Uterus (tissue), 4 donors: ENCODE results near the gene FAR2. TPM values are rescaled to one million over a fixed set of nuclear protein-coding genes. Genes with fewer than 3 reads are reported as not detected.

Experiments used
- DNase-seq, 2 donors: peaks; one replicate each; pipeline ENCODE4 v3.0.0-alpha.2; 2019 to 2020
- H3K27ac ChIP-seq, 2 donors: fragments of 200-600 bp; sonication (generic); 1 replicate in 1 of 2; 2 replicates in 1 of 2; pipeline ENCODE4 v1.5.1; 2016 to 2018
- H3K27me3 ChIP-seq, 2 donors: fragments of 200-600 bp; sonication (generic); one replicate each; pipeline ENCODE4 v1.5.1; 2018 to 2019; ENCODE audit warnings: control low read depth in 1 of 2
- H3K36me3 ChIP-seq, 2 donors: fragments of 200-600 bp; sonication (generic); one replicate each; pipeline ENCODE4 v1.5.1; 2019; ENCODE audit warnings: control low read depth in 1 of 2
- H3K4me1 ChIP-seq, 2 donors: fragments of 200-600 bp; sonication (generic); one replicate each; pipeline ENCODE4 v1.5.1; 2018 to 2019; ENCODE audit warnings: control low read depth in 1 of 2
- H3K4me3 ChIP-seq, 2 donors: fragments of 200-600 bp; sonication (generic); 1 replicate in 1 of 2; 2 replicates in 1 of 2; pipeline ENCODE4 v1.5.1; 2018 to 2019; ENCODE audit warnings: mild to moderate bottlenecking in 1 of 2
- H3K9me3 ChIP-seq, 2 donors: fragments of 200-600 bp; sonication (generic); one replicate each; pipeline ENCODE4 v1.5.1; 2019; ENCODE audit warnings: control low read depth in 1 of 2
- CTCF ChIP-seq, 4 experiments: fragments of 200-600 bp in 2 of 4; fragments of 450-650 bp in 2 of 4; sonication (generic) in 2 of 4; IDR thresholded peaks; one replicate each; pipeline ENCODE4 v1.5.1; 2016 to 2019; ENCODE audit warnings: antibody characterized with exemption in 4 of 4, mild to moderate bottlenecking in 2 of 4, moderate library complexity in 1 of 4
- POLR2A ChIP-seq, 2 donors: fragments of 450-650 bp; IDR thresholded peaks; one replicate each; pipeline ENCODE4 v1.6.1; 2016; ENCODE audit warnings: antibody characterized with exemption in 2 of 2, mild to moderate bottlenecking in 1 of 2, moderate library complexity in 1 of 2
- intact Hi-C: fragments of 100-400 bp; cut with DNase I; formaldehyde crosslinking; loops from one replicate; pipeline ENCODE4 v1.15.1; 2023; ENCODE audit warnings: low total_unique reads
- total RNA-seq, 4 donors: library from RNA; depleted of rRNA in 3 of 4; stranded (reverse); fragments of >200 nt in 3 of 4; gene quantifications; one replicate each; pipeline versions ENCODE4 v1.1.0 to v1.2.4, GENCODE V29; 2014 to 2023
- donor health status: DM: yes; HTN: yes; CAD: no.

The FAR2 gene
- total RNA-seq, 4 donors from 2014 or later, result 4.7 to 14.4 (median 9.5) TPM

GRCh38 chr12:29223956-29224543 is 75.0 kb downstream of the FAR2 start:
- intact Hi-C loops, result no loop called here
- Histone ChIP-seq H3K27ac (no peak overlapping the region), H3K9me3 (no peaks in the 10 kb centered on the region), H3K36me3 (no peaks in the 10 kb centered on the region), H3K4me3 (no peak overlapping the region), H3K27me3 (no peaks in the 10 kb centered on the region), H3K4me1 (no peaks in the 10 kb centered on the region)
- DNase-seq, result no peak
- no peak for TF ChIP-seq CTCF (IDR thresholded peaks at IDR 0.05)
- no peak for TF ChIP-seq POLR2A (IDR thresholded peaks at IDR 0.05)

GRCh38 chr12:29224572-29224971 is 75.5 kb downstream of the FAR2 start:
- DNase-seq, result no peak
- no peak overlapping the region for H3K4me3 ChIP-seq
- intact Hi-C loops, result no loop called here
- no peaks in the 10 kb centered on the region for H3K27me3 ChIP-seq
- TF ChIP-seq POLR2A (IDR thresholded peaks at IDR 0.05) (no peak), CTCF (IDR thresholded peaks at IDR 0.05) (no peak)
- no peak overlapping the region for H3K27ac ChIP-seq
- no peaks in the 10 kb centered on the region for H3K9me3 ChIP-seq
- H3K36me3 ChIP-seq, result no peaks in the 10 kb centered on the region
- H3K4me1 ChIP-seq, result no peaks in the 10 kb centered on the region

GRCh38 chr12:29225834-29226233 is 76.8 kb downstream of the FAR2 start:
- intact Hi-C loops, result no loop called here
- Histone ChIP-seq H3K4me3 (no peak overlapping the region), H3K4me1 (no peaks in the 10 kb centered on the region), H3K27me3 (no peaks in the 10 kb centered on the region), H3K36me3 (no peaks in the 10 kb centered on the region), H3K9me3 (no peaks in the 10 kb centered on the region), H3K27ac (no peak overlapping the region)
- no peak for DNase-seq
- TF ChIP-seq POLR2A (IDR thresholded peaks at IDR 0.05) (no peak), CTCF (IDR thresholded peaks at IDR 0.05) (no peak)

GRCh38 chr12:29226616-29227015 is 77.5 kb downstream of the FAR2 start:
- DNase-seq, result no peak
- TF ChIP-seq CTCF (IDR thresholded peaks at IDR 0.05), result no peak
- TF ChIP-seq POLR2A (IDR thresholded peaks at IDR 0.05), result no peak
- Histone ChIP-seq H3K4me1 (no peaks in the 10 kb centered on the region), H3K27ac (no peak overlapping the region), H3K36me3 (no peaks in the 10 kb centered on the region), H3K27me3 (no peaks in the 10 kb centered on the region), H3K4me3 (no peak overlapping the region), H3K9me3 (no peaks in the 10 kb centered on the region)
- intact Hi-C loops, result no loop called here

GRCh38 chr12:29228474-29229157 is 79.5 kb downstream of the FAR2 start:
- Histone ChIP-seq H3K36me3 (no peaks in the 10 kb centered on the region), H3K4me3 (no peak overlapping the region), H3K9me3 (no peaks in the 10 kb centered on the region), H3K27me3 (no peaks in the 10 kb centered on the region), H3K4me1 (no peaks in the 10 kb centered on the region), H3K27ac (no peak overlapping the region)
- DNase-seq, result no peak
- TF ChIP-seq CTCF (IDR thresholded peaks at IDR 0.05) (no peak), POLR2A (IDR thresholded peaks at IDR 0.05) (no peak)
- intact Hi-C loops, result no loop called here
